B cell (primary cell): Measurements from ENCODE around the gene DCUN1D3. TPM values are rescaled to one million over a fixed set of nuclear protein-coding genes. Genes with fewer than 3 reads are reported as not detected.

ENCODE experiments used
- ATAC-seq: fragments of 200-7000 bp; cut with Tn5 transposase; one replicate; pipeline ENCODE4 v1.10.0; 2021; ENCODE audit warnings: low read depth, mild to moderate bottlenecking, moderate number of reproducible peaks, moderate library complexity
- CTCF ChIA-PET: fragments of 350-600 bp; sonication (Branson Sonifier 250); formaldehyde crosslinking; loops from one replicate; lab custom pipeline; 2021; ENCODE audit warnings: antibody characterized with exemption, inconsistent platforms; lab: Charles Lee
- POLR2A ChIA-PET: fragments of 350-600 bp; sonication (Branson Sonifier 250); formaldehyde crosslinking; loops from one replicate; lab custom pipeline; 2021; ENCODE audit warnings: antibody characterized with exemption; lab: Charles Lee
- DNase-seq: peaks from one replicate; pipeline ENCODE4 v3.0.0; 2013
- H2AFZ ChIP-seq: 2 replicates; pipeline ENCODE4 v1.6.1; 2012; ENCODE audit warnings: mild to moderate bottlenecking, low read depth, low read length; ENCODE audit not compliant: insufficient read depth, poor library complexity, severe bottlenecking
- H3K27ac ChIP-seq, 2 donors: 1 replicate in 1 of 2; 2 replicates in 1 of 2; pipeline ENCODE4 v1.5.1; 2012 to 2013; ENCODE audit warnings: low read length in 2 of 2, mild to moderate bottlenecking in 2 of 2, moderate library complexity in 1 of 2
- H3K27me3 ChIP-seq, 4 experiments: fragments of 200-600 bp in 1 of 4; sonication (generic) in 1 of 4; replicated peaks in 1 of 4; 1 replicate in 2 of 4; 2 replicates in 2 of 4; pipeline versions ENCODE4 v1.6.1 to v1.7.0; 2013 to 2016; ENCODE audit warnings: low read length in 3 of 4, mild to moderate bottlenecking in 2 of 4, mixed read lengths in 1 of 4, moderate library complexity in 1 of 4; ENCODE audit not compliant: insufficient read depth in 4 of 4, control insufficient read depth in 3 of 4; ENCODE audit errors: control extremely low read depth in 1 of 4
- H3K36me3 ChIP-seq, 2 experiments: replicated peaks in 1 of 2; 1 replicate in 1 of 2; 2 replicates in 1 of 2; pipeline versions ENCODE4 v1.6.1 to v1.7.1; 2013; ENCODE audit warnings: low read length in 1 of 2; ENCODE audit not compliant: insufficient read depth in 2 of 2, control insufficient read depth in 1 of 2; ENCODE audit errors: control extremely low read depth in 1 of 2, extremely low read depth in 1 of 2
- H3K4me1 ChIP-seq, 2 donors: fragments of 200-600 bp in 1 of 2; sonication (generic) in 1 of 2; 1 replicate in 1 of 2; 2 replicates in 1 of 2; pipeline versions ENCODE4 v1.5.1 to v1.6.1; 2013 to 2017; ENCODE audit warnings: low read length in 2 of 2; ENCODE audit not compliant: control insufficient read depth in 2 of 2, insufficient read depth in 2 of 2
- H3K4me2 ChIP-seq: replicated peaks from 2 replicates; pipeline ENCODE3; 2012; ENCODE audit warnings: mild to moderate bottlenecking, low read depth, low read length; ENCODE audit not compliant: poor library complexity, severe bottlenecking
- H3K4me3 ChIP-seq, 5 experiments: fragments of 200-600 bp in 1 of 5; sonication (generic) in 1 of 5; 1 replicate in 3 of 5; 2 replicates in 2 of 5; pipeline versions ENCODE4 v1.5.1 to v1.7.0; 2011 to 2016; ENCODE audit warnings: low read length in 4 of 5, mild to moderate bottlenecking in 4 of 5, low read depth in 2 of 5, control low read depth in 1 of 5, moderate library complexity in 1 of 5; ENCODE audit not compliant: insufficient read depth in 1 of 5; ENCODE audit errors: control extremely low read depth in 1 of 5, extremely low read depth in 1 of 5
- H3K79me2 ChIP-seq: fragments of 200-600 bp; sonication (generic); one replicate; pipeline ENCODE4 v1.6.0; 2016; ENCODE audit warnings: low read length; ENCODE audit not compliant: control insufficient read depth, insufficient read depth
- H3K9ac ChIP-seq: fragments of 200-600 bp; sonication (generic); 2 replicates; pipeline ENCODE4 v1.6.1; 2017; ENCODE audit warnings: mild to moderate bottlenecking, low read length, moderate library complexity
- H3K9me3 ChIP-seq, 3 donors: one replicate each; pipeline versions ENCODE4 v1.6.1 to v1.7.1; 2013; ENCODE audit warnings: low read length in 2 of 3; ENCODE audit not compliant: control insufficient read depth in 2 of 3, insufficient read depth in 1 of 3; ENCODE audit errors: control extremely low read depth in 1 of 3
- H4K20me1 ChIP-seq: 2 replicates; pipeline ENCODE4 v1.6.0; 2012; ENCODE audit warnings: mild to moderate bottlenecking, low read length; ENCODE audit not compliant: insufficient read depth, control insufficient read depth, poor library complexity, severe bottlenecking
- H3K27ac Mint-ChIP-seq: one replicate; pipeline ENCODE4 v1.8.0; 2021; ENCODE audit warnings: mixed read lengths
- H3K27me3 Mint-ChIP-seq: one replicate; pipeline ENCODE4 v1.8.0; 2021; ENCODE audit warnings: mixed read lengths
- H3K4me1 Mint-ChIP-seq: one replicate; pipeline ENCODE4 v1.8.0; 2021; ENCODE audit warnings: mixed read lengths
- H3K4me3 Mint-ChIP-seq: one replicate; pipeline ENCODE4 v1.8.0; 2021; ENCODE audit warnings: mixed read lengths
- H3K9me3 Mint-ChIP-seq: one replicate; pipeline ENCODE4 v1.8.0; 2022; ENCODE audit warnings: mixed read lengths; ENCODE audit not compliant: insufficient read depth
- EZH2 ChIP-seq: IDR thresholded peaks from 2 replicates; pipeline ENCODE4 v1.6.1; 2012; ENCODE audit warnings: borderline replicate concordance, low read depth, mild to moderate bottlenecking, moderate library complexity, low read length; ENCODE audit not compliant: insufficient read depth, poor library complexity, severe bottlenecking
- WGBS: methylation state at CpG from one replicate; pipeline ENCODE4 v1.1.5; 2013; ENCODE audit warnings: missing lambda C conversion rate; ENCODE audit not compliant: insufficient coverage; 5-methylcytosine and 5-hydroxymethylcytosine counted together
- intact Hi-C: fragments of 100-400 bp; cut with micrococcal nuclease; formaldehyde crosslinking; loops from one replicate; pipeline ENCODE4 v1.10.0; 2022
- polyA plus RNA-seq: library from polyadenylated mRNA; depleted of rRNA; stranded (reverse); fragments of >200 nt; gene quantifications from 2 replicates; pipeline ENCODE4 v1.2.3, GENCODE V29; 2012
- total RNA-seq, 2 donors: library from RNA; stranded (reverse); fragments of 120-200 nt in 1 of 2; gene quantifications; 1 replicate in 1 of 2; 2 replicates in 1 of 2; pipeline versions ENCODE4 v1.2.3 to v1.2.4, GENCODE V29; 2013 to 2022
- TF ChIP-seq, protein P1 (sequence below): fragments of 200-600 bp; IDR thresholded peaks from one replicate; pipeline ENCODE4 v1.8.0; 2022; ENCODE audit warnings: antibody characterized with exemption, mild to moderate bottlenecking

Gene DCUN1D3
- total and polyA plus RNA-seq, 2 donors (not counting 1 experiment from before 2014, with no cell fraction given) = 2.0 to 5.0 TPM

DNA sequence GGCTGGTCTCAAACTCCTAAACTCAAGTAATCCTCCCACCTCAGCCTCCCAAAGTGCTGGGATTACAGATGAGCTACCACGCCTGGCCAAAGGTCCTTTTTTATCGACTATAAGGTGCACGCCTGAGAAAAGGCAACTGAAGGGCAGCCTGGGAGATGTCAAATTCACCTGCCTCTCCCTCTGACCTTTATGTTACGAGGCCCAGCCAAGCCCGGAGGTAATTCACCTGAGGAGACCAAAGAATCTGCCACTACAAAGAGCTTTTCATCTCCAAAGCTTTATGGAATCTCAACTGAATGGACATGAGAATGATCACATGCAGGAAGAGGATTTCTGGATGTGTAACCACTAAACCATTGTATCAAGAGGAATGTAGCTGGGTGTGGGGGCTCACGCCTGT, 37.6 kb upstream of the DCUN1D3 start:
- POLR2A ChIA-PET = no interaction called here
- H3K27me3 ChIP-seq = no peaks in the 10 kb centered on the region
- H3K4me1 ChIP-seq = no peaks in the 10 kb centered on the region
- H3K27ac Mint-ChIP-seq = no peak overlapping the region
- DNase-seq (no peak), ATAC-seq (no peak)
- no peaks in the 10 kb centered on the region for H4K20me1 ChIP-seq
- no peak overlapping the region for H3K27ac ChIP-seq
- TF ChIP-seq, protein P1, sequence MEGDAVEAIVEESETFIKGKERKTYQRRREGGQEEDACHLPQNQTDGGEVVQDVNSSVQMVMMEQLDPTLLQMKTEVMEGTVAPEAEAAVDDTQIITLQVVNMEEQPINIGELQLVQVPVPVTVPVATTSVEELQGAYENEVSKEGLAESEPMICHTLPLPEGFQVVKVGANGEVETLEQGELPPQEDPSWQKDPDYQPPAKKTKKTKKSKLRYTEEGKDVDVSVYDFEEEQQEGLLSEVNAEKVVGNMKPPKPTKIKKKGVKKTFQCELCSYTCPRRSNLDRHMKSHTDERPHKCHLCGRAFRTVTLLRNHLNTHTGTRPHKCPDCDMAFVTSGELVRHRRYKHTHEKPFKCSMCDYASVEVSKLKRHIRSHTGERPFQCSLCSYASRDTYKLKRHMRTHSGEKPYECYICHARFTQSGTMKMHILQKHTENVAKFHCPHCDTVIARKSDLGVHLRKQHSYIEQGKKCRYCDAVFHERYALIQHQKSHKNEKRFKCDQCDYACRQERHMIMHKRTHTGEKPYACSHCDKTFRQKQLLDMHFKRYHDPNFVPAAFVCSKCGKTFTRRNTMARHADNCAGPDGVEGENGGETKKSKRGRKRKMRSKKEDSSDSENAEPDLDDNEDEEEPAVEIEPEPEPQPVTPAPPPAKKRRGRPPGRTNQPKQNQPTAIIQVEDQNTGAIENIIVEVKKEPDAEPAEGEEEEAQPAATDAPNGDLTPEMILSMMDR = no peak
- no peak for TF ChIP-seq EZH2
- 96% methylated on average over 5 of the region's 6 CpGs for WGBS
- no peak overlapping the region for H3K4me2 ChIP-seq
- no peak overlapping the region for H2AFZ ChIP-seq
- no peak overlapping the region for H3K4me3 Mint-ChIP-seq
- H3K4me3 ChIP-seq = no peak overlapping the region
- H3K36me3 ChIP-seq = no peaks in the 10 kb centered on the region
- CTCF ChIA-PET = no interaction called here
- no peaks in the 10 kb centered on the region for H3K27me3 Mint-ChIP-seq
- H3K9ac ChIP-seq = no peak overlapping the region
- no peaks in the 10 kb centered on the region for H3K9me3 Mint-ChIP-seq
- peaks cover 4% of the 10 kb centered on the region for H3K4me1 Mint-ChIP-seq
- intact Hi-C loops = no loop called here
- no peaks in the 10 kb centered on the region for H3K79me2 ChIP-seq
- H3K9me3 ChIP-seq = no peaks in the 10 kb centered on the region

DNA sequence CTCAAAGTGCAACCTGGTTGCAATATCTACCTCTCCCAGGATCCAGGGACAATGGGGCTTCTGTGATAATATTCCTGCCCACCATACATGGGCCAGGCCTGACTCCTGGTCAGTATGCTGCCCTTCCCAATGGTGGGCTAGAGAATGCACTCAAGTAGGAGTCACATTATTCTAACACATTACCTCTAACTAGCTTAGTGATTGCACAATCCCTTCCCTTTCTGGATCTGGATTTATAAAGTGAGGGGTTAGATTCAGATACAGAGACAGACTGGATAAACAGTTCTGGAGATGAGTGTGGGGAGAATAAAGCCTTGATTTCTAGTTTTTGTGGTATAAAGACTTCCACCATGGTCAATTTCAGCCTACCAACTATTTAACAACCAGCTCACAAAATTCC, 33.4 kb upstream of the DCUN1D3 start:
- no peak overlapping the region for H3K27ac Mint-ChIP-seq
- intact Hi-C loops = no loop called here
- no peaks in the 10 kb centered on the region for H3K79me2 ChIP-seq
- ATAC-seq (no peak), DNase-seq (no peak)
- H3K4me2 ChIP-seq = no peak overlapping the region
- no peaks in the 10 kb centered on the region for H4K20me1 ChIP-seq
- no peaks in the 10 kb centered on the region for H3K4me1 ChIP-seq
- H3K9ac ChIP-seq = no peak overlapping the region
- no peaks in the 10 kb centered on the region for H3K27me3 Mint-ChIP-seq
- H3K27ac ChIP-seq = no peak overlapping the region
- POLR2A ChIA-PET = no interaction called here
- H3K4me3 ChIP-seq = no peak overlapping the region
- H3K4me3 Mint-ChIP-seq = no peak overlapping the region
- no peaks in the 10 kb centered on the region for H3K4me1 Mint-ChIP-seq
- no peaks in the 10 kb centered on the region for H3K36me3 ChIP-seq
- H3K9me3 Mint-ChIP-seq = no peaks in the 10 kb centered on the region
- CTCF ChIA-PET = no interaction called here
- no peaks in the 10 kb centered on the region for H3K9me3 ChIP-seq
- H3K27me3 ChIP-seq = no peaks in the 10 kb centered on the region
- no peak for TF ChIP-seq EZH2
- TF ChIP-seq, protein P1 = no peak
- no peak overlapping the region for H2AFZ ChIP-seq
